ENCODE data around the gene LYPLAL1. TPM values are rescaled to one million over a fixed set of nuclear protein-coding genes. Genes with fewer than 3 reads are reported as not detected.

LYPLAL1 gene
- total and polyA plus RNA-seq, 2 of the 8 experiments (the other 6 are each of a cell fraction or from before 2014, with no cell fraction given): 6.3 to 23.8 TPM

- TF ChIP-seq, protein P1, sequence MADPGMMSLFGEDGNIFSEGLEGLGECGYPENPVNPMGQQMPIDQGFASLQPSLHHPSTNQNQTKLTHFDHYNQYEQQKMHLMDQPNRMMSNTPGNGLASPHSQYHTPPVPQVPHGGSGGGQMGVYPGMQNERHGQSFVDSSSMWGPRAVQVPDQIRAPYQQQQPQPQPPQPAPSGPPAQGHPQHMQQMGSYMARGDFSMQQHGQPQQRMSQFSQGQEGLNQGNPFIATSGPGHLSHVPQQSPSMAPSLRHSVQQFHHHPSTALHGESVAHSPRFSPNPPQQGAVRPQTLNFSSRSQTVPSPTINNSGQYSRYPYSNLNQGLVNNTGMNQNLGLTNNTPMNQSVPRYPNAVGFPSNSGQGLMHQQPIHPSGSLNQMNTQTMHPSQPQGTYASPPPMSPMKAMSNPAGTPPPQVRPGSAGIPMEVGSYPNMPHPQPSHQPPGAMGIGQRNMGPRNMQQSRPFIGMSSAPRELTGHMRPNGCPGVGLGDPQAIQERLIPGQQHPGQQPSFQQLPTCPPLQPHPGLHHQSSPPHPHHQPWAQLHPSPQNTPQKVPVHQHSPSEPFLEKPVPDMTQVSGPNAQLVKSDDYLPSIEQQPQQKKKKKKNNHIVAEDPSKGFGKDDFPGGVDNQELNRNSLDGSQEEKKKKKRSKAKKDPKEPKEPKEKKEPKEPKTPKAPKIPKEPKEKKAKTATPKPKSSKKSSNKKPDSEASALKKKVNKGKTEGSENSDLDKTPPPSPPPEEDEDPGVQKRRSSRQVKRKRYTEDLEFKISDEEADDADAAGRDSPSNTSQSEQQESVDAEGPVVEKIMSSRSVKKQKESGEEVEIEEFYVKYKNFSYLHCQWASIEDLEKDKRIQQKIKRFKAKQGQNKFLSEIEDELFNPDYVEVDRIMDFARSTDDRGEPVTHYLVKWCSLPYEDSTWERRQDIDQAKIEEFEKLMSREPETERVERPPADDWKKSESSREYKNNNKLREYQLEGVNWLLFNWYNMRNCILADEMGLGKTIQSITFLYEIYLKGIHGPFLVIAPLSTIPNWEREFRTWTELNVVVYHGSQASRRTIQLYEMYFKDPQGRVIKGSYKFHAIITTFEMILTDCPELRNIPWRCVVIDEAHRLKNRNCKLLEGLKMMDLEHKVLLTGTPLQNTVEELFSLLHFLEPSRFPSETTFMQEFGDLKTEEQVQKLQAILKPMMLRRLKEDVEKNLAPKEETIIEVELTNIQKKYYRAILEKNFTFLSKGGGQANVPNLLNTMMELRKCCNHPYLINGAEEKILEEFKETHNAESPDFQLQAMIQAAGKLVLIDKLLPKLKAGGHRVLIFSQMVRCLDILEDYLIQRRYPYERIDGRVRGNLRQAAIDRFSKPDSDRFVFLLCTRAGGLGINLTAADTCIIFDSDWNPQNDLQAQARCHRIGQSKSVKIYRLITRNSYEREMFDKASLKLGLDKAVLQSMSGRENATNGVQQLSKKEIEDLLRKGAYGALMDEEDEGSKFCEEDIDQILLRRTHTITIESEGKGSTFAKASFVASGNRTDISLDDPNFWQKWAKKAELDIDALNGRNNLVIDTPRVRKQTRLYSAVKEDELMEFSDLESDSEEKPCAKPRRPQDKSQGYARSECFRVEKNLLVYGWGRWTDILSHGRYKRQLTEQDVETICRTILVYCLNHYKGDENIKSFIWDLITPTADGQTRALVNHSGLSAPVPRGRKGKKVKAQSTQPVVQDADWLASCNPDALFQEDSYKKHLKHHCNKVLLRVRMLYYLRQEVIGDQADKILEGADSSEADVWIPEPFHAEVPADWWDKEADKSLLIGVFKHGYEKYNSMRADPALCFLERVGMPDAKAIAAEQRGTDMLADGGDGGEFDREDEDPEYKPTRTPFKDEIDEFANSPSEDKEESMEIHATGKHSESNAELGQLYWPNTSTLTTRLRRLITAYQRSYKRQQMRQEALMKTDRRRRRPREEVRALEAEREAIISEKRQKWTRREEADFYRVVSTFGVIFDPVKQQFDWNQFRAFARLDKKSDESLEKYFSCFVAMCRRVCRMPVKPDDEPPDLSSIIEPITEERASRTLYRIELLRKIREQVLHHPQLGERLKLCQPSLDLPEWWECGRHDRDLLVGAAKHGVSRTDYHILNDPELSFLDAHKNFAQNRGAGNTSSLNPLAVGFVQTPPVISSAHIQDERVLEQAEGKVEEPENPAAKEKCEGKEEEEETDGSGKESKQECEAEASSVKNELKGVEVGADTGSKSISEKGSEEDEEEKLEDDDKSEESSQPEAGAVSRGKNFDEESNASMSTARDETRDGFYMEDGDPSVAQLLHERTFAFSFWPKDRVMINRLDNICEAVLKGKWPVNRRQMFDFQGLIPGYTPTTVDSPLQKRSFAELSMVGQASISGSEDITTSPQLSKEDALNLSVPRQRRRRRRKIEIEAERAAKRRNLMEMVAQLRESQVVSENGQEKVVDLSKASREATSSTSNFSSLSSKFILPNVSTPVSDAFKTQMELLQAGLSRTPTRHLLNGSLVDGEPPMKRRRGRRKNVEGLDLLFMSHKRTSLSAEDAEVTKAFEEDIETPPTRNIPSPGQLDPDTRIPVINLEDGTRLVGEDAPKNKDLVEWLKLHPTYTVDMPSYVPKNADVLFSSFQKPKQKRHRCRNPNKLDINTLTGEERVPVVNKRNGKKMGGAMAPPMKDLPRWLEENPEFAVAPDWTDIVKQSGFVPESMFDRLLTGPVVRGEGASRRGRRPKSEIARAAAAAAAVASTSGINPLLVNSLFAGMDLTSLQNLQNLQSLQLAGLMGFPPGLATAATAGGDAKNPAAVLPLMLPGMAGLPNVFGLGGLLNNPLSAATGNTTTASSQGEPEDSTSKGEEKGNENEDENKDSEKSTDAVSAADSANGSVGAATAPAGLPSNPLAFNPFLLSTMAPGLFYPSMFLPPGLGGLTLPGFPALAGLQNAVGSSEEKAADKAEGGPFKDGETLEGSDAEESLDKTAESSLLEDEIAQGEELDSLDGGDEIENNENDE (IDR thresholded peaks at IDR 0.05; ENCODE audit: insufficient replicate concordance, low read length): no peak
- TF ChIP-seq, protein P2, sequence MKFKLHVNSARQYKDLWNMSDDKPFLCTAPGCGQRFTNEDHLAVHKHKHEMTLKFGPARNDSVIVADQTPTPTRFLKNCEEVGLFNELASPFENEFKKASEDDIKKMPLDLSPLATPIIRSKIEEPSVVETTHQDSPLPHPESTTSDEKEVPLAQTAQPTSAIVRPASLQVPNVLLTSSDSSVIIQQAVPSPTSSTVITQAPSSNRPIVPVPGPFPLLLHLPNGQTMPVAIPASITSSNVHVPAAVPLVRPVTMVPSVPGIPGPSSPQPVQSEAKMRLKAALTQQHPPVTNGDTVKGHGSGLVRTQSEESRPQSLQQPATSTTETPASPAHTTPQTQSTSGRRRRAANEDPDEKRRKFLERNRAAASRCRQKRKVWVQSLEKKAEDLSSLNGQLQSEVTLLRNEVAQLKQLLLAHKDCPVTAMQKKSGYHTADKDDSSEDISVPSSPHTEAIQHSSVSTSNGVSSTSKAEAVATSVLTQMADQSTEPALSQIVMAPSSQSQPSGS (IDR thresholded peaks at IDR 0.05; ENCODE audit: low read length): no peak
- TF ChIP-seq GTF2F1 (IDR thresholded peaks at IDR 0.05; ENCODE audit: borderline replicate concordance, low read depth, low read length) (no peak), SP4 (IDR thresholded peaks at IDR 0.05; ENCODE audit: low read length) (no peak), FOSL1 (IDR thresholded peaks at IDR 0.05; ENCODE audit: insufficient read depth, low read depth, low read length) (no peak), HDAC2 (IDR thresholded peaks at IDR 0.05; ENCODE audit: borderline replicate concordance in 1 of 2, low read depth in 2 of 2, low read length in 2 of 2) (no peak), EZH2 (IDR thresholded peaks at IDR 0.05; ENCODE audit: low read depth, low read length, severe bottlenecking) (no peak)
These were observed 26.1 kb upstream of the LYPLAL1 start (continued) for GRCh38 chr1:219147571-219148019.

Measured in H1 (cell line).